Effector memory CD8-positive, alpha-beta T cell (primary cell): ENCODE data around the gene CLRN3.

Source experiments
- ATAC-seq: fragments of 150-1000 bp; cut with Tn5 transposase; replicated peaks from 2 replicates; pipeline ENCODE4 v1.10.0; 2021; ENCODE audit warnings: mild to moderate bottlenecking, moderate library complexity
- DNase-seq, 3 experiments: peaks; one replicate each; pipeline ENCODE4 v3.0.0; 2021
- H3K27ac Mint-ChIP-seq, 2 donors: one replicate each; pipeline ENCODE4 v1.8.0; 2022; ENCODE audit warnings: mild to moderate bottlenecking in 2 of 2, mixed read lengths in 2 of 2, moderate library complexity in 2 of 2
- H3K27me3 Mint-ChIP-seq, 2 donors: one replicate each; pipeline ENCODE4 v1.8.0; 2022; ENCODE audit warnings: mixed read lengths in 2 of 2
- H3K36me3 Mint-ChIP-seq: one replicate; pipeline ENCODE4 v1.8.0; 2022; ENCODE audit warnings: mild to moderate bottlenecking, moderate library complexity, mixed read lengths; ENCODE audit not compliant: insufficient read depth
- H3K4me1 Mint-ChIP-seq, 2 donors: one replicate each; pipeline ENCODE4 v1.8.0; 2022; ENCODE audit warnings: low read depth in 2 of 2, mixed read lengths in 2 of 2
- H3K4me3 Mint-ChIP-seq, 2 donors: one replicate each; pipeline ENCODE4 v1.8.0; 2022; ENCODE audit warnings: mild to moderate bottlenecking in 2 of 2, mixed read lengths in 2 of 2, moderate library complexity in 2 of 2
- H3K9me3 Mint-ChIP-seq, 2 donors: one replicate each; pipeline ENCODE4 v1.8.0; 2022; ENCODE audit warnings: mixed read lengths in 2 of 2

Gene CLRN3

DNA sequence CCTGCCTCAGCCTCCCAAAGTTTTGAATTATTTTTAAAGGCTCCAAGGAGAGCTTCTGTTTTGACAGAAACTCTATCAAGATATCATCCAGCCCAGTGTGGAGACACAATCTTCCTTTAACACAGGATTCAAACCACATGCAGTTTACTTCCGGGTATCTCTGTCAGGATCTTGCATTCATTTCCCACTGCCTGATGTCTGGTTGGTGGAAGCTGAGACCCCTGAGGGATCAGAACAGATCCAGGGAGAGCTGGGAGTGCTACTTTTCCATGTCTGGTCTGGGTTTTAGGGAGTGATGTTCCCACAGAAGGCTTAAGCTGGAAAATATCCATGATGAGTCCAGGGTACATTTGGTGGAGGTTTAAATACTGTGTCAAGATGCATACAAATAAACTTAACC lies 30.9 kb upstream of the CLRN3 start:
- H3K4me1 Mint-ChIP-seq = peaks cover 5 to 9% of the 10 kb centered on the region in 2 donors
- H3K9me3 Mint-ChIP-seq = no peaks in the 10 kb centered on the region
- H3K27ac Mint-ChIP-seq = no peak overlapping the region
- ATAC-seq = no peak
- no peak for DNase-seq
- no peaks in the 10 kb centered on the region for H3K27me3 Mint-ChIP-seq
- no peak overlapping the region for H3K4me3 Mint-ChIP-seq
- H3K36me3 Mint-ChIP-seq = no peaks in the 10 kb centered on the region

DNA sequence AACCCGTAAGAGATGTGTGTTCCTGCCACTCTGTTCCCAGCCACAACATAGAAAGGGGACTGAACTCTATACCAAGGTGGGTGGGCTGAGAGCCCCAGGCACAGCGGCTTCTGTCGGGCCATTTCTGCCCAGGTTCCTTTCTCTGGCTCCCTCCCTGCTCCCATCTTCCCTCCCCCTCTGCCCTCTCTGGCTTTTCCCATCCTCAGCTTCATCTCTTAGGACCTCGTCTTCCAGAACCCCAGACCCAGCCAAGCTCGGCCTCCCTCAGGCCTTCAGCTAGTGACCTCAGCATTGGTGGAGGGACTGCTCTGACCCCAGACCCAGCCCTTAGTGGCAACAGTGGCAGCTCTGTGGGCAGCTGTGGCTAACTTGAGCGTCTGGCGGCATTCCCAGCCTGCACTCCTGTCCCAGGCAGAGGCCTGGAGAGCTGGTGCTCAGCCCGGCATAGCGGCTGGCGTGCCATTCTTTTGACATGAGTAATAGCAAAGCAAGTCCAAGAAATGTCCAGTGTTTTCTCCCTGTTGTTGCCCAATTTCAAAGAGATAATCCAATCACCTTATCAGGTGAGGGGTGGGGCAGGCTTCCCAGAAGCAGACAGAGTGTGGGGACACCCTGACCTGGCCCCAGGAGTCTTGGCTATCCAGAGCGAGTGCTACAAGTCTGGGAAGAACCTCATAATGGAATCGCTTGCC lies 30.1 kb upstream of the CLRN3 start:
- DNase-seq (no peak), ATAC-seq (no peak)
- H3K27me3 Mint-ChIP-seq = no peaks in the 10 kb centered on the region
- no peaks in the 10 kb centered on the region for H3K9me3 Mint-ChIP-seq
- no peak overlapping the region for H3K27ac Mint-ChIP-seq
- H3K4me1 Mint-ChIP-seq = peaks cover 5 to 9% of the 10 kb centered on the region in 2 donors
- no peaks in the 10 kb centered on the region for H3K36me3 Mint-ChIP-seq
- no peak overlapping the region for H3K4me3 Mint-ChIP-seq

DNA sequence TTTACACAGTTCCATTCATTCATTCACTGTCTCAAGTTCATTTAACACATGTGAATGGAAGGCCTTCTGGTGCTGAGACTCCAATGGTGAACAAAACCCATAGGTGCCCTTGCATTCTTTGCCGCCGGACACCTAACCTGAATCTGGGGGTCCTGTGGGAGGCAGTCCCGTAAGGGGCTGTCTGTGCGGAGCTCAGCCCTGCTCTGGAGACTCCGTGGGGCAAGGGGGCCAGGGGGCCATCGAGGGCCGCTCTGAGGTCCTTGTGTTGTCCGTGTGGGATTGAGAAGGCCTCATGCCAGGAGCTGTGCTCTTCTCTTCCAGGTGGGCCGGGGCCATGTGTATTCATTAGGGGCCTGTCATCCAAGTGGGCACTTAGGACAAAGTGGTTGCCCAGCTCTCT lies 29.5 kb upstream of the CLRN3 start:
- ATAC-seq (no peak), DNase-seq (no peak)
- Mint-ChIP-seq H3K4me3 (no peak overlapping the region), H3K4me1 (peaks cover 5 to 9% of the 10 kb centered on the region in 2 donors), H3K27me3 (peaks cover 0 to 2% of the 10 kb centered on the region in 2 donors), H3K9me3 (no peaks in the 10 kb centered on the region), H3K27ac (no peak overlapping the region), H3K36me3 (no peaks in the 10 kb centered on the region)

DNA sequence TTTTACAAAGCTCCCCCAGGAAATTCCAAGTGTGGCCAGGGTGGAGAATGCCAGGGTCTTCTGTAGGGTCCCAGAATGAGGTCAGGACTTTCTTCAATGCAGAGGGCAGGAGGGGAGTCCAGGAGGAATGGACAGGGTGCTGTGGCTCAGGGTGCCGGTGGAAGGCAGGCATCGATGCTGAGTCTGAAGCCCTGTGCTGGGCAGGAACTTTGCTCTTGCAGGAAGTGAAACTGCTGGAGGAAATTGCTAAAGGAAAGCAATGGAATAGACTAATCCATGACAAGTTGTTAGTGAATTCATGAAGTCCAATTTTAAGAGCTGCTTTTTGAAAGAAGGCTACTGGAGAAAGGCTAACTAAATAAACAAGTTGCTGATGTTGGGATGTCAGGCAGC lies 29.0 kb upstream of the CLRN3 start:
- Mint-ChIP-seq H3K4me3 (no peak overlapping the region), H3K27me3 (peaks cover 0 to 6% of the 10 kb centered on the region in 2 donors), H3K36me3 (no peaks in the 10 kb centered on the region), H3K4me1 (peaks cover 5 to 9% of the 10 kb centered on the region in 2 donors), H3K27ac (no peak overlapping the region), H3K9me3 (no peaks in the 10 kb centered on the region)
- DNase-seq (no peak), ATAC-seq (no peak)

DNA sequence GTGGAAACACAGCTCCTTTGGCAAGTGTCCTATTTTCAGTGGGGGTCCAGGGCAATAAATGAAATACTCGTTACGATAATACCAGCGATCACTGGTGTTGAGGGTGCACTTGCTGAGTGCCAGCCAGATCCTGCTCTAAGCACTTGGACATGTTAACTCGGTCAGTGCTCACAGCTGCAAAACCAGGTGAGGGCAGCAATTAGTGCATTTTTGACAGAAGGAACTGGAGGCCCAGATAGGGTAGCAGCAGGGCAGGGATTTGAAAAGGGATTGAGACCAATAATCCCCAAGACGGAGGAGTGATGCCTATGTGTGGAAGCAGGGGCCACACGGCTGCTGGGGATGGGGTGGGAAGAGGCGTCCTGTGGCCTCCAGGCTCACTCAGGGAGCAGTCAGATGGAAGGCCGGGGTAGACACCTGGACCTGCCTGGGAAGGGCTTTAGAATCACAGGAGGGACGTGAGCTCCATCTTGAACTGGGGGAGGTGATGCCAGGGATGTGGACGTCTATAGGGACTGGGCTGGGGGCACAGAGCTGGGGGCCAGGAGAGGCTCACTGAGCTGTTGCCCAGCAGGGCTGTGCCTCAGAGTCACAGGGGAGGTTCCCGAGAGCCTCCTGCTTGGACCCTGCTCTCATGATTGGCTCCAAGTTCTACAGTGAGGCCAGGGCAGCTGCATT lies 28.5 kb upstream of the CLRN3 start:
- ATAC-seq (no peak), DNase-seq (no peak)
- no peak overlapping the region for H3K4me3 Mint-ChIP-seq
- H3K9me3 Mint-ChIP-seq = no peaks in the 10 kb centered on the region
- no peak overlapping the region for H3K27ac Mint-ChIP-seq
- H3K4me1 Mint-ChIP-seq = peaks cover 5 to 9% of the 10 kb centered on the region in 2 donors
- H3K27me3 Mint-ChIP-seq = peaks cover 0 to 9% of the 10 kb centered on the region in 2 donors
- no peaks in the 10 kb centered on the region for H3K36me3 Mint-ChIP-seq

DNA sequence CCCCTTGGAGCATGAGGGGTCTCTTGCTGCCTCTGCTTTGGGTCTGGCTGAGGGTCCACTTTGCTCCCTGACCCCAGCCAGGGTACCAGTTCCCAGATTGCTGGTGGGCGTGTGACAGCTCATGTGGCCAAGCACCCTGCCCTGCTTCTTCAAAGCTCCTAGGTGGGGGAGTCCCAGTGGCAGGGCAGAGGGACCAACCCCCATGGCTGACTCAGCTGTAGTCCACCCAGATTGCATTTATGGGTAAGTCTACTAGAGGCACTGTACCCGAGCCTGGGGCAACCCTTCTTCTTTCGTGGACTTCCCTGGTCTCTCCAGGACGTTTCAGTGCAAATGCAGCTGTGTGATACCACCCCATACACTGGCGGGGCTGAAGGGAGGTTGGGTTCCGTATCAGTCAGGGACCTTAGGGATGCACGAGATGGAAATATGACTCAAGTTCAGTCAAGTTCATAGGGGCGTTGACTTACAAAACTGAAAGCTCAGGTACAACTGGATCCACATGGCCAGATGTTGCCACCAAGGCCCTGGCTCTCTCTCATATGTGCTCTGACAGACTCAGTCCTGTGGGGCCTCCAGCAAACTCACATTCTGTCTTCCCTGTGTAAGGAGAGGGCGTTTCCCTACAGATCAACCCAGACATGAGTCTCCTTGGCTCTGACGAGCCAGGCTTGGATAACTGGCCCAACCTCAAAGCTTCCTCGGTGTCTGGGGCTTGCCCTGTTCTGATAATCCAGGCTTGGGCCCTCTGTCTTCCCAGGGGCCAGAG lies 27.7 kb upstream of the CLRN3 start:
- peaks cover 0 to 9% of the 10 kb centered on the region in 2 donors for H3K27me3 Mint-ChIP-seq
- H3K4me3 Mint-ChIP-seq = no peak overlapping the region
- DNase-seq = no peak
- peaks cover 5 to 9% of the 10 kb centered on the region in 2 donors for H3K4me1 Mint-ChIP-seq
- ATAC-seq = no peak
- no peak overlapping the region for H3K27ac Mint-ChIP-seq
- no peaks in the 10 kb centered on the region for H3K9me3 Mint-ChIP-seq
- H3K36me3 Mint-ChIP-seq = no peaks in the 10 kb centered on the region

DNA sequence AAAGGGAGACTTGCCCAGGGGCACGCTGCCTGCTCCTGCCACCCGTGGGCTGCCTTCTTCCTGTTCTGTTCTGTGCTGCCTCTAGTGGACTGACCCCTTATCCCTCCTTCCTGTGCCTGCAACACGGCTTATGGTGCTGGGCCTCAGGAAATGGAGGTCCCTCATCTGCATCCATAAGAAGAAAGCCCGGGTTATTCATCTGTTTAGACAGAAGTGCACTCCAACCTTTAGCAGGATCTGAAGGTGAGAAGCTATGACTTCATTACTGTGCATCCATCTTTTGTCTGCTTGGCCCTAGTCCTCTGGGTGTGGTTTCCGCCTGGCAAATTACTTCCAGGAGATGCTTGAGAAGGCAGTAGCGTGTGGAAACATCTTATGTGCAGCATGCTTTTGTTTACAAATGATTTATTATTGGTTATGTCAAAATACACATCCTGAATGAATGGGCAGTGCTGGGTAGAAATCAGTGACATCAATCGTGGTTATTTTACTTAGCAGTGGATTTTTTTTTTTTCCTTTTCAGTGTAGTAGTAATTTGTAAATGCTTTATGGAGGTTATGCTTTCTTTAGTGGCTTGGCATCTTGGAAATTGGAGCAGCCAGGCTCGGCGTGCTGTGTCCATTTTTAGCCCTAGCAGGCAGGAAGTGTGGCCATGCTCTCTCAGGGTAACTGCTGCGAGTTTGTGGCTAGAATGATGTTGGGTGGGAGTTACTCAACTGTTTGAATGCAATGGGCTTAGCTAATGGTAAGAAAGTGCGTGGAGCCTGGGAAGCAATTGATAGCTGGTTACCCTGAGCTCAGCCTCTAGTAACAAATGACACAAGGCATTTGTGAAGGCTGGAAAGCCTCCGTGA lies 26.9 kb upstream of the CLRN3 start:
- H3K4me3 Mint-ChIP-seq = no peak overlapping the region
- peaks cover 0 to 10% of the 10 kb centered on the region in 2 donors for H3K27me3 Mint-ChIP-seq
- ATAC-seq (no peak), DNase-seq (no peak)
- H3K4me1 Mint-ChIP-seq = peaks cover 5 to 9% of the 10 kb centered on the region in 2 donors
- no peaks in the 10 kb centered on the region for H3K9me3 Mint-ChIP-seq
- no peak overlapping the region for H3K27ac Mint-ChIP-seq
- no peaks in the 10 kb centered on the region for H3K36me3 Mint-ChIP-seq

DNA sequence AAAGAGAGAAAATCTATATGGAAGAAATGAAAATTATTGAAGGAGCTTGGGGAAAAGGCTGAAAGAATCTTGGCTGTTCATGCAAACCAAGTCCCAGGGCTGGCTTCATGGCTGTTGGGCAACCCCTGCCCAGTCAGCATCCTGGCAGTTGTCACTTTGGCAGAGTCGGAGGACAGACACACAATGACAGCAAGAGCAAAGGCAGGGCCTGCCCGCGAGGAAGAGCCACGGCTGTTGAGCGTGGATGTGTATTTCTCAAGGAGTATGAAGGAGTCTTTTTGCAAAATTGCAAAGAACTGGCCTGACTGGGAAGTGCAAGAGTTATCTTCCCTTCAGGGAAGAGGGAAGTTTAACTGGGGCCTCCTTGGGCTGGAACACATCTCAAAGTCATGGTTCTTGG lies 25.8 kb upstream of the CLRN3 start:
- no peaks in the 10 kb centered on the region for H3K36me3 Mint-ChIP-seq
- no peaks in the 10 kb centered on the region for H3K9me3 Mint-ChIP-seq
- peaks cover 5 to 9% of the 10 kb centered on the region in 2 donors for H3K4me1 Mint-ChIP-seq
- H3K27ac Mint-ChIP-seq = no peak overlapping the region
- peaks cover 0 to 21% of the 10 kb centered on the region in 2 donors for H3K27me3 Mint-ChIP-seq
- no peak for DNase-seq
- ATAC-seq = no peak
- H3K4me3 Mint-ChIP-seq = no peak overlapping the region

DNA sequence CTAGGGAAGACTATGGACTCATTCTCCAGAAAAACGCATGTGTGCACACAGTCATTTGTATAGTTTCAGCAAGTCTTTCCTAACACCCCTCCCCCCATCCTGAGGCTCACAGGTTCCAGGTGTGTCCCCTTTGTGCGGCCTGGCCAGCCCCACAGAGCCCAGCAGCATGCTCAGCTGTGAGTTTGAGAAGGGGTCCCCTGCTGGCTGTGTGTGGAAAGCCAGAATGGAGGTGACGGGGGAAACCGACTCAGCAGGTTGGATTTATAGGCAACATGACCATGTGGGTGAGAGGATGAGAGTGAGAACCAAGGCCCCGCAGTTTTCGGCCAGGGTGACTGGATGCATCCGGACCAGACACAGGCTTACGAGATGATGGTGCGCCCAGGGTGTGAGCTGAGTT lies 24.1 kb upstream of the CLRN3 start:
- peak overlapping the region in 1 of 2 donors; percentile 18 for H3K27ac Mint-ChIP-seq
- H3K27me3 Mint-ChIP-seq = peaks cover 0 to 21% of the 10 kb centered on the region in 2 donors
- no peaks in the 10 kb centered on the region for H3K9me3 Mint-ChIP-seq
- H3K4me1 Mint-ChIP-seq = peaks cover 5 to 9% of the 10 kb centered on the region in 2 donors
- DNase-seq (no peak), ATAC-seq (no peak)
- no peak overlapping the region for H3K4me3 Mint-ChIP-seq
- H3K36me3 Mint-ChIP-seq = no peaks in the 10 kb centered on the region

DNA sequence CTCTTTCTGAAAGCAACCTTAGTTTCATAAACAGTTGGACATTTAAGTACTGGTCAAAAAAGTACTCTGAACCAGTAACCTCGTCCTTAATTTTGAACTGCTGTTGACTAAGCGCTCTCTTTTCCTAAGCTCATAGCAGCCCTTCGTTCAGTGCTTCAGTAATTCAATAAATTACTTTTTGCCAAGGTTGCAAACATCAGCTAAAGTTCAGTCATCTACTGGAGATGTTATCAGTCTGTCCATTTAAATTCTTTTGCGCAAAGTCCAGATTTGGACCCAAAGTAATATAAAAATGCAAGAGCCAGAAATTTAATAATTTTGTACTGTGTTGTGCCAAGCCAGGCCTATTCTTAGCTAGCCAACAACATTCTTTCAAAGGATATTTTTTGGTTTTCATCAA lies 22.6 kb upstream of the CLRN3 start:
- no peak overlapping the region for H3K27ac Mint-ChIP-seq
- DNase-seq (no peak), ATAC-seq (no peak)
- peaks cover 0 to 21% of the 10 kb centered on the region in 2 donors for H3K27me3 Mint-ChIP-seq
- H3K4me1 Mint-ChIP-seq = peaks cover 5 to 6% of the 10 kb centered on the region in 2 donors
- no peaks in the 10 kb centered on the region for H3K36me3 Mint-ChIP-seq
- no peaks in the 10 kb centered on the region for H3K9me3 Mint-ChIP-seq
- H3K4me3 Mint-ChIP-seq = no peak overlapping the region

DNA sequence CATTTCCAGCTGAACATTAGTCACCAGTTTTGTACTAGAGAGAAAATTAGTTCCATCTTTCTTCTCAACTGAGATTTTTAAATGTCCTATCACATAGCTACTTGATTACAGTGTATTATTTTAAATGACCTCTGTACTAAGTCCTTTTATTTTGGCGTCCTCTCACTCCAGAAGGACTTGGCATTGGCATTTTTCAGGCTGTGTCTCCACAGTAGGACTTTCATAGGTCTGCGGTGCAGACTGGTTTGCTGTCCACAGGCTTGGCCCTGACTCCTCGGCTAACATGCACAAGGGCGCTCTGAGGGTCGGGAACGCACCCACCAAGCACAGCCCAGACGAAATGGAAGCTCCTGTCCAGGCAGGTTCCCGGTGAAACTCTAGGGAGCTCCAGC lies 20.6 kb upstream of the CLRN3 start:
- no peak for ATAC-seq
- no peak for DNase-seq
- Mint-ChIP-seq H3K27me3 (peaks cover 5 to 36% of the 10 kb centered on the region in 2 donors), H3K4me3 (no peak overlapping the region), H3K36me3 (no peaks in the 10 kb centered on the region), H3K9me3 (no peaks in the 10 kb centered on the region), H3K27ac (no peak overlapping the region), H3K4me1 (no peaks in the 10 kb centered on the region)

DNA sequence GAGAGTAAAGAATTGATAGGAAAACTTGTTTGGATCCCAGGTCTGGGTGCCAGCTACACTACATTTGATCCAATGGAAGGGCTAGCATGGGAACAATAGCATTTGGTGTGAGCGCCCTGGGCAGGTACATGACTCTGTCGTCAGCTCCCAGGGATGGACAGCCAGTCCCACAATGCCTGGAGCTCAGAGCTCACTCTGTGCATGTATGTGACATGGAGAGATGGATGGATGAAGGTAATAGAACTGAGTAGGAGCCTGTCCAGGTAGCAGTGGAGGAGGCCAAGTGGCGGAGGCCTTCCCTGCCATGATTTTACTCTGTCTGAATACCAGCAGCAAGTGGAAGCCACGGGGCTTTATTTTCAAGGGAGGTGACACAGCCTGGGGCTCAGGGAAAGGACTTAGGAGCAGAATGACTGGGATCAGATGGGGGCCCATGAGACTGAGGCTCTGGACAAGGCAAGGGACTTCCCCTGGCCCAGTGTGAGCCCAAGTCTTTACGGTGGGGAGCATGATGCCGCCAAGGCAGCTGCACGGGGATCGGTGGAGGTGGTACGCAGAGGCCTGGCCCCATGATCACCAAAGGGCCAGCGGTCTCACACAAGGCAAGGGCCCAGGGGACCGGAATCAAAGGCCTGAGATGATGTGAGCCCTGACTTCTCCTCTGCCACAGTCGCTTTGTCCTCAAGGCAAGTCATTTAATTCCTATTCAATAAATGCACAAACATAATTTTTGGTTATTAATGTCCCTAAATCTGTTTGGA lies 20.0 kb upstream of the CLRN3 start:
- Mint-ChIP-seq H3K27me3 (peaks cover 5 to 40% of the 10 kb centered on the region in 2 donors), H3K4me1 (no peaks in the 10 kb centered on the region), H3K36me3 (no peaks in the 10 kb centered on the region), H3K9me3 (no peaks in the 10 kb centered on the region), H3K27ac (no peak overlapping the region), H3K4me3 (no peak overlapping the region)
- DNase-seq (no peak), ATAC-seq (no peak)
